OCI-LY1 (cell line): Measurements from ENCODE around the gene CD3E.

Experiments used
- EZH2 ChIP-seq: fragments of 200-600 bp; sonication (generic), shearing (Covaris generic); IDR thresholded peaks from 2 replicates; pipeline ENCODE4 v1.8.0; 2017; ENCODE audit warnings: borderline replicate concordance, mixed run types, mild to moderate bottlenecking, antibody characterized with exemption, low read length, moderate library complexity, mixed read lengths
- TF ChIP-seq, protein P1 (sequence below): fragments of 200-600 bp; sonication (generic), shearing (Covaris generic); IDR thresholded peaks from 2 replicates; pipeline ENCODE4 v1.5.1; 2017; ENCODE audit warnings: mild to moderate bottlenecking, antibody characterized with exemption, low read length, moderate library complexity, mixed read lengths

DNA sequence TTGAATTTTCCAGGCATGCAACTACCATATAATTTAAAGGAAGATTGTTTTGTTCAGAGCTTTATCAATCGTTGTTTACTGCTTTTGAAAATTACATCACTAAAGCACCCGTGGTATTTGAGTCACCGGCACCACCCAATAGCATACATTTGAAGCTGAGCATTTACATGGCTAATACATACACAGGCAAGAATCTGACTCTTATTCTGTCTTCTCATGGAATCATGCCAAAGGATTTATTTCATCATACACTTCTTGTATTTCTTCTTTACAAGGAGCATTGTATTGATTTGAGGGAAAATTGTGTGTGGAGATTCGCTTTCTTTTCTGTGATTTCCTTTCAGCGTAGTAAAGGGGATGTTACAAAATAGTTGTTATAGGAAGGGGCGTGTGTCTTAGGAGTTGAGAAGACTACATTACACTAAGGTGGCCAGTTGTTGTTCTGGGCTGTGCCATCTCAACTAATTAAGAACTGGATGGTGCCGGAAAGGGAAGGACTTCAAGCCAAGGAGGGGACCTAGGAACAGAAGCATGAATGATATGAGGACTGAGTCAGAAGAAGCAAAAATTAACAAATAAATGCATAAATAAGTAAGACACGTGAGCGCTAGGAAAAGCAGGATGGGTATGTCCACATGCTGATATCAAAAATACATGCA is 12.9 kb upstream of the CD3E start:
- TF ChIP-seq, protein P1, sequence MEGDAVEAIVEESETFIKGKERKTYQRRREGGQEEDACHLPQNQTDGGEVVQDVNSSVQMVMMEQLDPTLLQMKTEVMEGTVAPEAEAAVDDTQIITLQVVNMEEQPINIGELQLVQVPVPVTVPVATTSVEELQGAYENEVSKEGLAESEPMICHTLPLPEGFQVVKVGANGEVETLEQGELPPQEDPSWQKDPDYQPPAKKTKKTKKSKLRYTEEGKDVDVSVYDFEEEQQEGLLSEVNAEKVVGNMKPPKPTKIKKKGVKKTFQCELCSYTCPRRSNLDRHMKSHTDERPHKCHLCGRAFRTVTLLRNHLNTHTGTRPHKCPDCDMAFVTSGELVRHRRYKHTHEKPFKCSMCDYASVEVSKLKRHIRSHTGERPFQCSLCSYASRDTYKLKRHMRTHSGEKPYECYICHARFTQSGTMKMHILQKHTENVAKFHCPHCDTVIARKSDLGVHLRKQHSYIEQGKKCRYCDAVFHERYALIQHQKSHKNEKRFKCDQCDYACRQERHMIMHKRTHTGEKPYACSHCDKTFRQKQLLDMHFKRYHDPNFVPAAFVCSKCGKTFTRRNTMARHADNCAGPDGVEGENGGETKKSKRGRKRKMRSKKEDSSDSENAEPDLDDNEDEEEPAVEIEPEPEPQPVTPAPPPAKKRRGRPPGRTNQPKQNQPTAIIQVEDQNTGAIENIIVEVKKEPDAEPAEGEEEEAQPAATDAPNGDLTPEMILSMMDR, result no peak
- no peak for TF ChIP-seq EZH2
